MM.1S (cell line): ENCODE data around the gene ADAMTS15.

Experiments
- EZH2 ChIP-seq: fragments of 300-600 bp; sonication (generic); optimal IDR thresholded peaks from 2 replicates; pipeline ENCODE3; 2017; ENCODE audit warnings: low read depth, mild to moderate bottlenecking, antibody characterized with exemption, low read length, mixed read lengths
- TF ChIP-seq, protein P1 (sequence below): fragments of 300-600 bp; sonication (generic); IDR thresholded peaks from 2 replicates; pipeline ENCODE4 v1.5.1; 2016; ENCODE audit warnings: antibody characterized with exemption, low read length, mixed read lengths

DNA sequence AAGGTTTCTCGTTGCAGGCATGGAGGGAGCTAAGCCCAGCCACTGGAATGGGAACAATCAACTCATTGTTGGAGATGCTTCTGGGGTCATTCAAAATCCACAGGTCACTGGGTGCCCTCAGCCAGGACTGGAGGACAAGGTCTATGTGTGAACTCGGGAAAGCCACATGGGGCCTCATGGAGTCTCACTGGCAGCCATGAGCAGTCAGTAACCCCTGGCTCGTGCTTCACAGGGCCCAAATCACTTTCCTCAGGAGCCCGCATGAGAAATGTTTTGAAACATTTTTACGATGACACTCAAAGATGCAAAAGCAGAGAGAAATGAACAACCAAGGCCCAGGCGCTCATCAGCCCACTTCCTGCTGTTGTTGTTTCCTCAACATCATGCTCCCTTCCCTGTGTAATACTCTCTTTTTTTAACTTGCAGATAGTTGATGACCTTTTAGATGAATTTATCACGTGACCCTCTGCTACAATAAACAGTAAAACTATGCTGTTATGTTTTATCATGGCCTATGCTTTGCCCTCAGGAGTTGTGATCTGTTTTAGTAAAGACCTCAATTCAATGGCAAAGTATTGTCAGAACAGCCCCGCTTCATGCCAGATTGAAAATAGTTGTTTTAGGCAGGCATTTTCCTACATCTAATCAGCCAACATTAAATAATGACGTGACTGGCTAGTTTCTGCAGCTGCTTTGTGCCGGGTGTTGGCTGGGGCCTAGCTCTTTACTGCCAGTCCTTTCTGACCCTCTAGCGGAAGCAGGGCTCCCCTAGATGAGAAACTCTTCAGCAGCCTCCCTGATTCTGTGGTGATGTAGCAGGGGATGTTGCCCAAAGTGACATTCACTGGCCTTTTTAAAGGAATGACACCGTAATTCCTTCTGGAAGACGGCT, 39.7 kb downstream of the ADAMTS15 start:
- TF ChIP-seq, protein P1, sequence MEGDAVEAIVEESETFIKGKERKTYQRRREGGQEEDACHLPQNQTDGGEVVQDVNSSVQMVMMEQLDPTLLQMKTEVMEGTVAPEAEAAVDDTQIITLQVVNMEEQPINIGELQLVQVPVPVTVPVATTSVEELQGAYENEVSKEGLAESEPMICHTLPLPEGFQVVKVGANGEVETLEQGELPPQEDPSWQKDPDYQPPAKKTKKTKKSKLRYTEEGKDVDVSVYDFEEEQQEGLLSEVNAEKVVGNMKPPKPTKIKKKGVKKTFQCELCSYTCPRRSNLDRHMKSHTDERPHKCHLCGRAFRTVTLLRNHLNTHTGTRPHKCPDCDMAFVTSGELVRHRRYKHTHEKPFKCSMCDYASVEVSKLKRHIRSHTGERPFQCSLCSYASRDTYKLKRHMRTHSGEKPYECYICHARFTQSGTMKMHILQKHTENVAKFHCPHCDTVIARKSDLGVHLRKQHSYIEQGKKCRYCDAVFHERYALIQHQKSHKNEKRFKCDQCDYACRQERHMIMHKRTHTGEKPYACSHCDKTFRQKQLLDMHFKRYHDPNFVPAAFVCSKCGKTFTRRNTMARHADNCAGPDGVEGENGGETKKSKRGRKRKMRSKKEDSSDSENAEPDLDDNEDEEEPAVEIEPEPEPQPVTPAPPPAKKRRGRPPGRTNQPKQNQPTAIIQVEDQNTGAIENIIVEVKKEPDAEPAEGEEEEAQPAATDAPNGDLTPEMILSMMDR, result no peak
- TF ChIP-seq EZH2, result no peak
